Muscle layer of colon (tissue), 2 donors: ENCODE measurements around the gene ZP4.
"Not testable (repeated sequence)": the region's sequence is repeated elsewhere in the genome, so short reads cannot be mapped to it uniquely, and the experiment has no call there.

Source experiments
- H3K27ac ChIP-seq: one replicate; pipeline ENCODE4 v1.7.0; 2013; ENCODE audit warnings: low read depth, mild to moderate bottlenecking, low read length, moderate library complexity
- H3K27me3 ChIP-seq, 2 donors: one replicate each; pipeline ENCODE4 v1.7.0; 2013; ENCODE audit warnings: low read length in 2 of 2, mild to moderate bottlenecking in 2 of 2; ENCODE audit not compliant: insufficient read depth in 2 of 2, control insufficient read depth in 1 of 2
- H3K36me3 ChIP-seq: one replicate; pipeline ENCODE4 v1.7.0; 2013; ENCODE audit warnings: mild to moderate bottlenecking, low read length; ENCODE audit not compliant: insufficient read depth
- H3K4me1 ChIP-seq: one replicate; pipeline ENCODE4 v1.7.0; 2013; ENCODE audit warnings: mild to moderate bottlenecking, low read length; ENCODE audit not compliant: insufficient read depth
- H3K4me3 ChIP-seq, 2 donors: one replicate each; pipeline ENCODE4 v1.7.0; 2013; ENCODE audit warnings: low read length in 2 of 2, low read depth in 1 of 2, mild to moderate bottlenecking in 1 of 2, moderate library complexity in 1 of 2
- H3K9ac ChIP-seq: one replicate; pipeline ENCODE4 v1.7.0; 2013; ENCODE audit warnings: low read length
- H3K9me3 ChIP-seq: one replicate; pipeline ENCODE4 v1.7.0; 2013; ENCODE audit warnings: mild to moderate bottlenecking, low read length
- donor health status: abdominal sarcoma.
- donor health status: Adenocarcinoma of cecum.

Gene ZP4

GRCh38 chr1:237851210-237851845 lies 39.4 kb downstream of the ZP4 start:
- no peaks in the 10 kb centered on the region for H3K4me1 ChIP-seq
- H3K27me3 ChIP-seq = no peaks in the 10 kb centered on the region
- no peaks in the 10 kb centered on the region for H3K36me3 ChIP-seq
- H3K27ac ChIP-seq = no peak overlapping the region
- H3K9ac ChIP-seq = no peak overlapping the region
- no peak overlapping the region for H3K4me3 ChIP-seq
- H3K9me3 ChIP-seq = no peaks in the 10 kb centered on the region

DNA sequence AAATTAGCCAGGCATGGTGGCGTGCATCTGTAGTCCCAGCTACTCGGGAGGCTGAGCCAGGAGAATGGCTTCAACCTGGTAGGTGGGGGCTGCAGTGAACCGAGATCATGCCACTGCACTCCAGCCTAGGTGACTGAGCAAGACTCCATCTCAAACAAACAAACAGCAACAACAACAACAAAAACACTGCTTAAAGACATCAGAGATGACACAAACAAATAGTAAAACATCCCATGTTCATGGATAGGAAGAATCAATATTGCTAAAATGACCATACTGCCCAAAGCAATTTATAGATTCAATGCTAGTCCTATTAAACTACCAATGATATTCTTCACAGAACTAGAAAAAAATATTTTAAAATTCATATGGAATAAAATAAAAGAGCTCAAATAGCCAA lies 47.2 kb downstream of the ZP4 start:
- H3K4me3 ChIP-seq, H3K27me3 ChIP-seq, H3K4me1 ChIP-seq, H3K9me3 ChIP-seq, H3K27ac ChIP-seq, H3K9ac ChIP-seq, H3K36me3 ChIP-seq: not testable (repeated sequence)

GRCh38 chr1:237841485-237841884 lies 49.2 kb downstream of the ZP4 start:
- Histone ChIP-seq H3K36me3 (no peaks in the 10 kb centered on the region), H3K27me3 (no peaks in the 10 kb centered on the region), H3K4me1 (no peaks in the 10 kb centered on the region)

GRCh38 chr1:237838904-237839534 lies 51.7 kb downstream of the ZP4 start:
- no peaks in the 10 kb centered on the region for H3K36me3 ChIP-seq
- H3K4me3 ChIP-seq = no peak overlapping the region
- no peaks in the 10 kb centered on the region for H3K9me3 ChIP-seq
- no peak overlapping the region for H3K27ac ChIP-seq
- H3K27me3 ChIP-seq = no peaks in the 10 kb centered on the region
- H3K9ac ChIP-seq = no peak overlapping the region
- H3K4me1 ChIP-seq = no peaks in the 10 kb centered on the region

More at GRCh38 chr1:237841485-237841884, 49.2 kb downstream of the ZP4 start:
- no peak overlapping the region for H3K27ac ChIP-seq
- H3K9me3 ChIP-seq = no peaks in the 10 kb centered on the region
- H3K9ac ChIP-seq = no peak overlapping the region
- no peak overlapping the region for H3K4me3 ChIP-seq

GRCh38 chr1:237838320-237838719 lies 52.4 kb downstream of the ZP4 start:
- H3K9me3 ChIP-seq = no peaks in the 10 kb centered on the region
- no peak overlapping the region for H3K27ac ChIP-seq
- no peak overlapping the region for H3K9ac ChIP-seq
- H3K27me3 ChIP-seq = no peaks in the 10 kb centered on the region
- H3K4me1 ChIP-seq = no peaks in the 10 kb centered on the region
- no peaks in the 10 kb centered on the region for H3K36me3 ChIP-seq
- H3K4me3 ChIP-seq = no peak overlapping the region

DNA sequence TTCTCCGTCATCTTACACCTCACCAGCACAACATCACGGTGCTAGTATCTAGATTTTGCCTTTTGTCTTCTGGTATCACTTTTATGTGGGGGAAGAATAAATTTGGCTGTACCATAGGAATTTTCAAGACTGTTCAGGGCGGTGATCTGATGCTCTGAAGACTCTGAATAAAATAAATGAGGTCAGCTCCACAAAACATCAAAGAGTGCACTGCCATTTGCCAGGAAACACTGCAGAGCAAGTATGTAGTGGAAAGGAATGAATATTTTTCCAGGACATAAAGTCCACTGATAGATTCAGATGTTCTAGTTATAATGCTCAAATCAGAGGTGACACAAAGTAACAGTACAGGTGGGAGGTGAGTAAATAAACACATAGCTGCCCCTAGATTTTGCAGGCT lies 56.3 kb downstream of the ZP4 start:
- H3K9me3 ChIP-seq = no peaks in the 10 kb centered on the region
- no peaks in the 10 kb centered on the region for H3K27me3 ChIP-seq
- H3K27ac ChIP-seq = no peak overlapping the region
- H3K4me1 ChIP-seq = no peaks in the 10 kb centered on the region
- H3K9ac ChIP-seq = no peak overlapping the region
- no peaks in the 10 kb centered on the region for H3K36me3 ChIP-seq
- no peak overlapping the region for H3K4me3 ChIP-seq

DNA sequence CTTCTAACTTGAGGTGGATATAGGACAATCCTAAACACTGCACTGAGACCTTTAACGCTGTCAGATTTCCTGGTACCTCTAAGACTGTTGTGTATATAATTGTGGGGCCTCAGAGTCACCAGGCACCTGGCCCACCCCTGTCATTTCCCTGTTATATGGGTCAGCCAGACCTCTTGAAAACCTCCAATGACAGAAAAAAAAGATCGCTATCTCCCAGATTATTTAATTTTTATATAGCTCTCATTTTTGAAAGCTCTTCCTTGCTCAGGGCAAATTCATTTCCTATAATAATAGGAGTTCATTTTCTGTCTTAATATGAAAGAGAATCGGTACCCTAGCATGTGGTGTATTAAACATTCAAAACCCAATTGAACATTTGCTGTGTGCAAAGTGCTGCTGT lies 56.7 kb downstream of the ZP4 start:
- Histone ChIP-seq H3K9ac (no peak overlapping the region), H3K36me3 (no peaks in the 10 kb centered on the region), H3K27me3 (no peaks in the 10 kb centered on the region), H3K27ac (no peak overlapping the region), H3K4me3 (no peak overlapping the region), H3K4me1 (no peaks in the 10 kb centered on the region), H3K9me3 (no peaks in the 10 kb centered on the region)

DNA sequence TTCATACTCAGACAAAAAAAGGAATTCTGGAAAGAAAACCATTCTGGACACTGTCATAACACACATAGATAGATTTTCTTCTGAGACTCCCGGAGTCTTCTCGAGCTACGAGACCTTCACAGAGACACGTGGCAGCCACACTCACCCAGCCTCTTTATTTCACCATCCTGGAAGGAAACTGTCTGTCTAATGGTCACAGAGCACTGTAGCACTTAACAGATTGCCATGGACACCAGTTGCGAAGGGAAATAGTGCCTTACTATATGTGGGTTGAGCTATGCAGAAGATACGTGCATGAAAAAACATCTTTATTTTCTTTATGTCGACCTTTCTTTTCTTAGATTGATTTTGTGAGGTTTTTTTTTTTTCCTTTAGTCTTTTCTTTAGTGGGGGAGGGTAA lies 57.9 kb downstream of the ZP4 start:
- no peaks in the 10 kb centered on the region for H3K27me3 ChIP-seq
- H3K9me3 ChIP-seq = no peaks in the 10 kb centered on the region
- no peaks in the 10 kb centered on the region for H3K4me1 ChIP-seq
- no peak overlapping the region for H3K4me3 ChIP-seq
- H3K9ac ChIP-seq = no peak overlapping the region
- no peaks in the 10 kb centered on the region for H3K36me3 ChIP-seq
- no peak overlapping the region for H3K27ac ChIP-seq
